HG03565 (cell line): Measurements from ENCODE around the gene EHHADH.

ENCODE experiments used
- ATAC-seq: cut with Tn5 transposase; IDR thresholded peaks from one replicate; pipeline ENCODE4 v1.9.1; 2021; ENCODE audit warnings: mild to moderate bottlenecking, moderate library complexity; ENCODE audit not compliant: unreplicated experiment

The EHHADH gene

GRCh38 chr3:185199671-185200070, 54.2 kb downstream of the EHHADH start:
- ATAC-seq, result no peak

DNA sequence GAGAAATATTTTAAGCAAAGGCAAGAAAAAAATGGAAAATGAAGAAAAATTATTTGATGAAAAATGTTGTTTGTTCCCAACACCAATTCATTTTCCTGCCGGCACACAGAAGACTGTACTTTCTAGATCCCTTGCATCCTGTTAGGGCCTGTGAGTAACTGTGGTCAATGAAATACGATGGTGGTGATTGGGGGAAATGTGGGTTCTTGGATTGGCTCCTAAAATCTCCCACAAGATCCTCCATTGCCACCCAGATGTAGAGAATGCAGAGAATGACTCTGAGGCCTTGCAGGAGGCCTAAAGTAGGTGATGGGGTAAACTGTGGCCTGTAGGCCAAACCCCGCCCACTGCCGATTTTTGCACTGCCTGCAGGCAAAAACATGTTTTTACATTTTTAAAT, 54.6 kb downstream of the EHHADH start:
- no peak for ATAC-seq

DNA sequence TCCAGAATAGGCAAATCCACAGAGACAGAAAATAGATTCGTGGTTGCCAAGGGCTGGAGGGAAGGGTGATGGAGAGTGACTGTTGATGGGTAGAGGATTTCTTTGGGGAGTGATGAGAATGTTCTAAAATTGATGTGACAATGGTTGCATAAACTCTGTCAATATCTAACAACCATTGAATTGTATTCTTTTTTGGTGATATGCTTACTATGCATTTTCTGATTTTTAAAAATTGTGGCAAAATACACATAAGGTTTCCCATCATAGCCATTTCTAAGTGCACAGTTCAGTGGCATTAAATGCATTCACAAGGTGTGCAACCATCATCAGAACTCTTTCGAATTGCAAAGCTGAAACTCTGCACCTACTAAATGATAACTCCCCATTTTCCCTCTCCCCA, 56.8 kb downstream of the EHHADH start:
- no peak for ATAC-seq

- ATAC-seq, result no peak
Measured at GRCh38 chr3:185195652-185196051, 58.2 kb downstream of the EHHADH start.

GRCh38 chr3:185188816-185189215, 65.0 kb downstream of the EHHADH start:
- no peak for ATAC-seq

DNA sequence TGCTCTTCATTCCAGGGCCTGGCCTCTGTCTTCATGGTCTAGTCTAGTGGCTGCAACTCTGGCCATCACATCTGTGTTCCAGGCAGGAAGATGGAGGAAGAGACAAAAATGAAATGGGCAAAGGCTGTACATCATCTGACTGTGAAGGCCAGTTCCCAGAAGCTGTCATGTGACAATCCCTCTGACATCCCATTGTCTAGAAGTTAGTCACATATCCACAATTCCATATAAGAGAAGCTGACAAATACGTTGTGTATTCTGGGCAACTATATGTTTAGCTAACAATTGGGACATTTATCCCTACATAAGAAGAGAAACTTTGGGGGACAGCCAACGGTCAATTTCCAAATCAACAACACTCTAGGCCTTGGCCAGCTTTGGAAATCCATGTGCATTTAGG, 66.5 kb downstream of the EHHADH start:
- no peak for ATAC-seq

- no peak for ATAC-seq
Measured at GRCh38 chr3:185176750-185177359, 77.0 kb downstream of the EHHADH start.

DNA sequence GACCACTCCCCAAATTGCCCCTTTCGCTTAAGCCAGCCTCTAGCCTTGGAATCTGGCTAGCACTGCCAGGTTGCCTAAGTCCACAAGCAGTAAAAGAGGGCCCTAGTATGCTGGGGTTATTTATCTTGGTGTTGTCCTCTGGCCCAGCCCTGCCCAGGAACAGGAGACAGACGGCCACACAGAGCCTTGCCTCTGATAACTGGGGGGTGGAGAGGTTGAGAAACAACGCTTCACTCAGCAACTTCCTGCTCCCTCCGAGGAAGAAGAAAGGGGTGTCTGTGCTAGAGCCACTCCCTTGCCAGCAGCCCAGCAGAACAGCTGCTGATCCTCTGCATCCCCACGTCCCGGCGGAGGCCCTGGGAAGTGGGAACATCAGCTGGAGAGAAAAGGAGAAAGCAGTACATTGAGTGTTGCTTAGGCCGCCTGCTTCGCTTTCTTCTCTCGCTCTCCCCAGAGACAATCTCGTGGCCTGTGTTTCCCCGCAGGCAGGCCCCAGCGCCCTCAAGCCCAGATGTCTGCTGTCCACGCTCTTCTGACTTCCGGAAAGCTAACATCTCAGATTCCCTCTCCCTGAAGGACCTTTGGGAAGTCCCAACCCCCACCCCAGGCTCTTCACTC, 78.4 kb downstream of the EHHADH start:
- no peak for ATAC-seq

GRCh38 chr3:185172086-185173049, 81.5 kb downstream of the EHHADH start:
- no peak for ATAC-seq

- no peak for ATAC-seq
Measured at GRCh38 chr3:185164428-185165217, 89.2 kb downstream of the EHHADH start.

GRCh38 chr3:185162634-185163033, 91.2 kb downstream of the EHHADH start:
- ATAC-seq, result no peak

DNA sequence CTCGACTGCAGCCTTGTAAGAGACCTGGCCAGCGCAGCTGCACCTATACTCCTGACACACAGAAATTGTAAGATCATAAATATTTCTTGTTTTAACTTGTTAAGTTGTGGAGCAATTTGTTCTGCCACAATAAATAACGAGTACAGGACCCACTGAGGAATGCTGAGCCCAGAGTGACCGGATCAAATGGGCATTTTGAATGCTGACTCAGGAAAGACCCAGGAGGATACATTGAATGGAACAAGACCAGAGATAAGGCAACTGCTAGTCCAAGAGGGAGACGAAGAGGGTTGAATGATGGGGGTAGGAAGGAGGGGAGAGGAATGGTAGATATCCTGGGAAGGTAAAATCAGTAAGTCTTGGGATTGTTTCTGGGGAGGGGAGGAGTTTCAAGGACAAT, 92.1 kb downstream of the EHHADH start:
- no peak for ATAC-seq

DNA sequence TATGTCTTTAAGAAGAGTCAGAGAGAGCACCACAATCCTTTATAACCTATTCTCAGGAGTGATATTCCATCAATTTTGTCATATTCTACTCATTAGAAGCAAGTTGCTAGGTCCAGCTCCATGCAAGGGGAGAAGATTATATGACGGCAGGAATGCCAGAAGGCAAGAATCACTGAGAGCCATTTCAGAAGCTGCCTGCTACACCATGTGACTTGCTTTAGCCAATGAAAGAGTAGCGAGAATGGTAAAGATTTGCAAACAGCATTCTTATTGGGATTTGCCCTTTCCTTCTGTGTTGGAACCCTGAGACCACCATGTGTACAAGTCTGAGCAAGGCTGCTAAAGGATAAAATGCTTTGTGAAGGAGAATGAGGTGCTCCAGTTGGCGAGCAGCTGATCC, 96.5 kb downstream of the EHHADH start:
- ATAC-seq, result no peak

- ATAC-seq, result no peak
Measured at GRCh38 chr3:185155678-185156077, 98.2 kb downstream of the EHHADH start.

- ATAC-seq, result no peak
Measured at GRCh38 chr3:185153861-185154629, 99.8 kb downstream of the EHHADH start.

GRCh38 chr3:185153171-185153771, 100.6 kb downstream of the EHHADH start:
- no peak for ATAC-seq

DNA sequence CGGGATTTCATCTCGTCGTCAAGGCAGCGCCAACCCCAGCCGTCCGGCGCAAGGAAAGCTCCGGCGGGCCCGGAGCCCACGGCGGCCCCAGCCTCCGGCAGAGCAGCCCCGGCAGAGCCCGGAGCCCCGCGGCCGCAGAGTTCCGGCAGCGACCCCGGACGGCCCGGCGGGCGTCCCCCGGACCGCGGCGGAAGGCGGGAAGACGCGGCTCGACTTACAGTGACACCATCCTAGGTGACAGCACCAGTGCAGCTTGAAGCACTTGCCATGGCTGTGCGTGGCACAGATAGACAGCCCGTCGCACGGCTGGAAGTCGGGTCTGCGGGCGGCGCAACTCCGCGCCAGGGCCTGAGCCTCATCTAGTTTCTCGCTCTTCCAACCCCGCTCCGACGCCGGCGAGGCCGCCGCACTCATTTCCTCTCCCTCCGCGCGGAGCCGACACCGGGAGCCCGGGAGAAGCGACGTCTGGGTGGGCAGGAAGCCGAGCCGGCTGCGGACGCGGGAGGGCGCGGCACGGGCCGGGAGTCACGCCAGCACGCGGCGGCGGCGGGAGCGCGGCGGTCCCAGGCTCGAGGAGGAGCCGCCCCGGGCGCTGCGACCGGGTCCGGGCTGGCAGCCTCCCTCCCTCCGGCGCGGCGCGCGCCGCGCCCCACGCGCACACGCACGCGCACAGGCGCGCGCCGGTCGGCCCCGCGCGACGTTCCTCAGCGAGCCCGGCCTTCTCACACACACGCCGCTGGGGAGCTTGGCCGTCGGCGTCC, 101.3 kb downstream of the EHHADH start, which contains the start of gene C3orf70:
C3orf70 (minus strand) TSS at position 651 of the 761 bp plus-strand sequence; CDS start at position 414, 237 bp downstream.
- no peak for ATAC-seq

DNA sequence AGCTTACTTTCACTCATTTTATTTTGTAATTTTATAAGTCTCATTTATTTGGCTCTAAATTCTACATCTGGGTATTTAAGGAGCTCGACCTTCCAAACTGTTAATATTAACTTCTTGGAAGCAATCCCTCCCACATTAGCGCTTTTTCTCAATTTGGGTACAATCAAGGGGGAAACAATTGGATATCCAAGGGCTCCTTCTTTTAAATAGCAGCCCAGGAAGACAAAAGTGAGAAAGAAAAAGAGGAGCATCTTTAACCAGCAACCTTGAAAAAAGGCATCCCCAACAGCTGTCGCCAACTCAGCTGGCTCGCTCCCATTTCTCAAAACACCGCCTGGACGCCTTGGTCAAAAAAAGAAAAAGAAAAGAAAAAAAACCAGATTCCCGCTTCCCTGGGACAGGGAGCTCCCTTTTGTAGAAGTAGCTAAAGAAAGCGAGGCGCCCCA, 101.9 kb downstream of the EHHADH start:
- ATAC-seq, result no peak
